Measurements from ENCODE around the gene CDH23.
"Not testable (repeated sequence)": the region's sequence is repeated elsewhere in the genome, so short reads cannot be mapped to it uniquely, and the experiment has no call there.

The CDH23 gene

GRCh38 chr10:71588685-71589084 is 192.0 kb downstream of the CDH23 start:
- no peak for DNase-seq

GRCh38 chr10:71589617-71590551 is 193.2 kb downstream of the CDH23 start:
- peak; percentile 43 for DNase-seq

- DNase-seq: no peak
Measured at GRCh38 chr10:71590781-71591350, 194.1 kb downstream of the CDH23 start.

- DNase-seq: no peak
Measured at GRCh38 chr10:71594934-71595571, 198.3 kb downstream of the CDH23 start.

- no peak for DNase-seq
Measured at GRCh38 chr10:71595649-71596048, 198.9 kb downstream of the CDH23 start.

- DNase-seq: no peak
Measured at GRCh38 chr10:71596127-71596526, 199.4 kb downstream of the CDH23 start.

GRCh38 chr10:71596759-71597158 is 200.0 kb downstream of the CDH23 start:
- DNase-seq: no peak

GRCh38 chr10:71597821-71598498 is 201.2 kb downstream of the CDH23 start:
- no peak for DNase-seq

GRCh38 chr10:71598621-71599055 is 201.9 kb downstream of the CDH23 start:
- no peak for DNase-seq

GRCh38 chr10:71599518-71599917 is 202.8 kb downstream of the CDH23 start:
- DNase-seq: no peak

GRCh38 chr10:71600242-71600641 is 203.5 kb downstream of the CDH23 start:
- not testable (repeated sequence) for DNase-seq

GRCh38 chr10:71600849-71601248 is 204.1 kb downstream of the CDH23 start:
- no peak for DNase-seq

- no peak for DNase-seq
Measured at GRCh38 chr10:71601273-71601672, 204.6 kb downstream of the CDH23 start.

GRCh38 chr10:71603150-71603549 is 206.4 kb downstream of the CDH23 start:
- DNase-seq: no peak

GRCh38 chr10:71603754-71604153 is 207.0 kb downstream of the CDH23 start:
- no peak for DNase-seq

- peak; percentile 38 for DNase-seq
Measured at GRCh38 chr10:71604324-71605018, 207.8 kb downstream of the CDH23 start.

GRCh38 chr10:71605263-71605962 is 208.7 kb downstream of the CDH23 start:
- DNase-seq: no peak

GRCh38 chr10:71606257-71607081 is 209.7 kb downstream of the CDH23 start:
- DNase-seq: no peak

- DNase-seq: no peak
Measured at GRCh38 chr10:71607082-71607443, 210.3 kb downstream of the CDH23 start.

- DNase-seq: peak; percentile 77
Measured at GRCh38 chr10:71608819-71609768, 212.4 kb downstream of the CDH23 start.
